ACC112 (cell line): Measurements from ENCODE around the gene PECR.

Source experiments
- H2AFZ ChIP-seq: fragments of 200-600 bp; sonication (generic); one replicate; pipeline ENCODE4 v1.6.0; 2017; ENCODE audit warnings: antibody characterized with exemption, low read length; ENCODE audit not compliant: unreplicated experiment
- H3K27ac ChIP-seq: fragments of 200-600 bp; sonication (generic); 2 replicates; pipeline ENCODE4 v1.5.1; 2014; ENCODE audit warnings: low read depth, mild to moderate bottlenecking, antibody characterized with exemption, low read length, moderate library complexity
- H3K27me3 ChIP-seq: fragments of 200-600 bp; sonication (generic); 2 replicates; pipeline ENCODE4 v1.6.1; 2014; ENCODE audit warnings: mild to moderate bottlenecking, antibody characterized with exemption, low read length, moderate library complexity, mixed read lengths; ENCODE audit not compliant: insufficient read depth
- H3K36me3 ChIP-seq: fragments of 200-600 bp; sonication (generic); 2 replicates; pipeline ENCODE4 v1.6.1; 2016; ENCODE audit warnings: mild to moderate bottlenecking, antibody characterized with exemption, low read length, moderate library complexity, mixed read lengths; ENCODE audit not compliant: insufficient read depth
- H3K4me1 ChIP-seq: fragments of 200-600 bp; sonication (generic); one replicate; pipeline ENCODE4 v1.6.1; 2016; ENCODE audit warnings: low read length, mixed read lengths; ENCODE audit not compliant: insufficient read depth, unreplicated experiment, control insufficient read depth
- H3K4me3 ChIP-seq: fragments of 200-600 bp; sonication (generic); 2 replicates; pipeline ENCODE4 v1.5.1; 2014; ENCODE audit warnings: mild to moderate bottlenecking, low read depth, low read length
- H3K79me2 ChIP-seq: fragments of 200-600 bp; sonication (generic); one replicate; pipeline ENCODE4 v1.6.0; 2016; ENCODE audit warnings: low read length; ENCODE audit not compliant: control insufficient read depth, unreplicated experiment, insufficient read depth

Gene PECR

DNA sequence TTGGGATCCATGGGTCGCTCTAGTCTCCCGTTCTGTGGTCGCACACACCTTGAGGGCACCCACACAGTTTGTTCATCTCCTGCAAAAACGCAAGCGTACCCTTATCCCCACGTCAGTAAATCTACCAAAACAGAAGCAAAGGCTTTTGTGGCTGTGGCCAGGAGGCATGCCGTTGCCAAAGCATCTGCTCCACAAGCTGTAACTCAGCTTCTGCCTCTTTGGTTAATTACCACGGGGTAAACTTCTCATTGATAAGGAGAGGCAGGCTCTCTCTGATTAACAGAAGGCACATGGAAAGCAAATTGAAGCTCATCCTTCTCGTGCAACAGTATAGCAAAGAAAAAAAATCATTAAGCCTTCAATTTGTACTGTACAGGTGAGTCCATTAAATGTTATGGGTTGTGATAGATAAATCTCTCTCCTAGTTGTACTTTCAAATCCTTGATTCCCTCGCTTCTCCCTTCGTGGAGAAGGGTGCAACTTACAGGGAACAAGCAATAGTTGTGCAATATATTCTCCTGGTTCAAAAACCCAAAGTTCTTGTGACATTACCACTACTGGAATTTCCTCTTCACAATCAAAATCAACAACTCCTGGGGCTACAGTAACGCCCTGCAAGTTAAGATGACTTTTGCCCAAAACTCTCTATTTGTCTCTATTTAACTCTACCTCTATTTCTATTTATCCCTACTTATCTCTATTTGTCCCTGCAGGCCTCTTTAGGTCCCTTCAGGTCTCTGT, 10.3 kb downstream of the PECR start:
- Histone ChIP-seq H2AFZ (no peak overlapping the region), H3K27ac (no peak overlapping the region), H3K79me2 (no peaks in the 10 kb centered on the region), H3K27me3 (no peaks in the 10 kb centered on the region), H3K4me1 (peaks cover 8% of the 10 kb centered on the region), H3K4me3 (no peak overlapping the region), H3K36me3 (0 out of 2 replicates have a peak, but pooled peaks cover 3% of the 10 kb centered on the region)

DNA sequence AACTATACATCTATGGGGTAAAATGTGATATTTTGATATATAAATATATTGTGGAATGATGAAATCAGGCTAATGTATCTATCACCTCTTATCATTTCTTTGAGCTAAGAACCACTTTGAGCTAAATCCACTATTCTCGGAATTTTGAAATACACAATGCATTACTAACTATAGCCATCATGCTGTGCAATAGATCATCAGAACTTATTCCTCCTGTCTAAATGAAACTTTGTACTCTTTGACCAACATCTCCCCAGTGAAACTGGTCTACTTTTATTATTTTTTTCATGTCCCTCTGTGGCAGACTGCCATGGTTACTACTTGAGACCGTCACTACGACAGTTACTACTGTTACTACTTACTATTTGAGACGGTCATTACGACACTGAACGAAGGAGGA, 11.4 kb downstream of the PECR start:
- no peaks in the 10 kb centered on the region for H3K27me3 ChIP-seq
- H3K4me1 ChIP-seq: peaks cover 12% of the 10 kb centered on the region
- no peaks in the 10 kb centered on the region for H3K79me2 ChIP-seq
- no peak overlapping the region for H3K27ac ChIP-seq
- H2AFZ ChIP-seq: no peak overlapping the region
- no peak overlapping the region for H3K4me3 ChIP-seq
- H3K36me3 ChIP-seq: 0 out of 2 replicates have a peak, but pooled peaks cover 3% of the 10 kb centered on the region

GRCh38 chr2:216069028-216069427, 12.6 kb downstream of the PECR start:
- Histone ChIP-seq H2AFZ (no peak overlapping the region), H3K27ac (no peak overlapping the region), H3K4me1 (peaks cover 16% of the 10 kb centered on the region), H3K27me3 (no peaks in the 10 kb centered on the region), H3K36me3 (peaks cover 8% of the 10 kb centered on the region; the same call in 1 of the 2 replicates), H3K79me2 (no peaks in the 10 kb centered on the region), H3K4me3 (no peak overlapping the region)

- H3K79me2 ChIP-seq: no peaks in the 10 kb centered on the region
- H3K27ac ChIP-seq: no peak overlapping the region
- H3K4me1 ChIP-seq: peaks cover 16% of the 10 kb centered on the region
- H2AFZ ChIP-seq: no peak overlapping the region
- H3K27me3 ChIP-seq: no peaks in the 10 kb centered on the region
- no peak overlapping the region for H3K4me3 ChIP-seq
- peaks cover 5% of the 10 kb centered on the region; the same call in 1 of the 2 replicates for H3K36me3 ChIP-seq
Observed at GRCh38 chr2:216066230-216066629, 15.4 kb downstream of the PECR start.

- Histone ChIP-seq H3K4me1 (peaks cover 16% of the 10 kb centered on the region), H3K27ac (no peak overlapping the region), H2AFZ (no peak overlapping the region), H3K27me3 (no peaks in the 10 kb centered on the region), H3K4me3 (no peak overlapping the region), H3K36me3 (peaks cover 5% of the 10 kb centered on the region; the same call in 1 of the 2 replicates), H3K79me2 (no peaks in the 10 kb centered on the region)
Observed at GRCh38 chr2:216064665-216065064, 16.9 kb downstream of the PECR start.

DNA sequence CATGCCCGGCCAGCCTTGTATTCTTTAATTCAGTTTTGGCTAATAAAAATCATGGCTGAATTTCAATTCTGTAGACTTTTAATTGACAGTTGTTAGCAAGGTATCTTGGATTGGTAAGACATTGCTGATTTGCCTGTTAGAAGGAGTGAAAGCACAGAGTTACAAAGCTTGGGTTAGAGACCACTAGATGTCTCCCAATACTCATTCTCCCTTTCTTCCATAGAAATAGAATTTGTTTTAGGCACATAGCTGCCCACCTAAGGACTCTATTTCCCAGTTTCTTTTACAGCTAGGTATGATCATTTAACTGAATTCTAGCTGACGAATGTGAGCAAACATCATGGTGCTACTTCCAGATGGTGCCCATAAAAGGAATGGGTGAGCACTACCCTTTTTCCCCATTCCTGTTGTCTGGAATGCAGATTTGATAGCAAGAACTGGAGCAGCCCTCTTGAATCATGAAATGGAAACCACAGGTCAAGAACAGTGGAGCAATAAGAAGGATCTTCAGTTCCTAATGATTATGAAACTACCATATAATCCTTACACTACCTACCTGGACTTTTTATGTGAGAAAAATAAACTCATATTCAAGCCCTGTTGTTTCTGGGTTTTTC, 17.5 kb downstream of the PECR start:
- H3K27me3 ChIP-seq: no peaks in the 10 kb centered on the region
- H3K79me2 ChIP-seq: no peaks in the 10 kb centered on the region
- peaks cover 16% of the 10 kb centered on the region for H3K4me1 ChIP-seq
- H3K36me3 ChIP-seq: peaks cover 5% of the 10 kb centered on the region; the same call in 1 of the 2 replicates
- H3K27ac ChIP-seq: no peak overlapping the region
- no peak overlapping the region for H3K4me3 ChIP-seq
- H2AFZ ChIP-seq: no peak overlapping the region

DNA sequence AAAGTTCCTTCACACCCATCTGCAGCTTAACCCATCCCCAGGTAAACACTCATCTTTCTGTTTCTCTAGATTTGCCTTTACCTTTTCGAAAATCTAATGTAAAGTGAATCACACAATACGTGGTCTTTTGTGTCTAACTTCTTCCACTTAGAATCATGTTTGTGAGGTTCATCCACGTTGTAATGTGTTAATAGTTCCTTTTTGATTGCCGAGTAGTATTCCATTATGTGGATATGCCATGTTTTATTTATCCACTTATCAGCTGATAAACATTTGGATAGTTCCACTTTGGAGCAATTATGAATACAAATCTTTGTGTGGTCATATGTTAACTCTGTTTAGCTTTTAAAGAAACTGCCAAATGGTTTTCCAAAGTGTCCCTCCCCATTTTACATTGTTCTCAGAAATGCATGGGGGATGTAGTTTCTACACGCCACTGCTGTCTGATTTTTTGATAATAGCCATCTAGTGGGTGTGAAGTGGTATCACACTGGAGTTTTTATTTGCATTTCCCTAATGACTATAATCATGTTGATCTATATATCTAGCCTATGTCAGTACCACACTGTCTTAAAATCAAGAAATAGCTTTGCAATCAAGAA, 22.3 kb downstream of the PECR start:
- H3K36me3 ChIP-seq: peaks cover under 1% of the 10 kb centered on the region; the same call in 1 of the 2 replicates
- no peaks in the 10 kb centered on the region for H3K4me1 ChIP-seq
- no peak overlapping the region for H3K4me3 ChIP-seq
- H2AFZ ChIP-seq: no peak overlapping the region
- H3K27me3 ChIP-seq: no peaks in the 10 kb centered on the region
- no peaks in the 10 kb centered on the region for H3K79me2 ChIP-seq
- no peak overlapping the region for H3K27ac ChIP-seq

DNA sequence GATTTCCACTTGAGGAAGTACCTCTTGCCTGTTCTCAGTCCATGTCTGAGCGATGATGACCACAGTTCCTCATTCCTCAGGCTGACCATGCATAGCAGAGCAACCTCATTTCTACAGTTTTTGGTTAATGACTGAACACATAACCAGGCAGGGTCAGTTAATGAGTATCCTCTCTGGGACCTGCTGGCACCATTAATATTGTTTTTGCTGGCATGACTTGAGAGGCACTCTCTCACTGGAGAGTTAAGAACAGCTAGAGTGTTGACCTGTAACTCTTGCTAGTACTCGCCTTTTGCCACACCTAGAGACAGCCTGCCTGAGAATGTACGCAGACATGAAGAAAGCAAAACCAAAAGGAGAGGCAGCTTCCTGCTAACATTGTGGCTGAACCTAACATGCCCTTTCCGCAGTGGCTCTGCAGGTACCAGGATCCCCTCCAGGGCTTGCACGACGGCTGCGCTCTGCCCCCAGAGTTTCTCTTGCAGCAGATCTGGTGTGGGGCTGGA, 23.9 kb downstream of the PECR start:
- no peak overlapping the region for H3K4me3 ChIP-seq
- no peak overlapping the region for H2AFZ ChIP-seq
- no peak overlapping the region for H3K27ac ChIP-seq
- no peaks in the 10 kb centered on the region for H3K79me2 ChIP-seq
- H3K36me3 ChIP-seq: no peaks in the 10 kb centered on the region
- H3K27me3 ChIP-seq: no peaks in the 10 kb centered on the region
- no peaks in the 10 kb centered on the region for H3K4me1 ChIP-seq

GRCh38 chr2:216056739-216057138, 24.9 kb downstream of the PECR start:
- no peaks in the 10 kb centered on the region for H3K27me3 ChIP-seq
- no peaks in the 10 kb centered on the region for H3K4me1 ChIP-seq
- H3K4me3 ChIP-seq: no peak overlapping the region
- no peaks in the 10 kb centered on the region for H3K79me2 ChIP-seq
- H3K27ac ChIP-seq: no peak overlapping the region
- H3K36me3 ChIP-seq: no peaks in the 10 kb centered on the region
- no peak overlapping the region for H2AFZ ChIP-seq

DNA sequence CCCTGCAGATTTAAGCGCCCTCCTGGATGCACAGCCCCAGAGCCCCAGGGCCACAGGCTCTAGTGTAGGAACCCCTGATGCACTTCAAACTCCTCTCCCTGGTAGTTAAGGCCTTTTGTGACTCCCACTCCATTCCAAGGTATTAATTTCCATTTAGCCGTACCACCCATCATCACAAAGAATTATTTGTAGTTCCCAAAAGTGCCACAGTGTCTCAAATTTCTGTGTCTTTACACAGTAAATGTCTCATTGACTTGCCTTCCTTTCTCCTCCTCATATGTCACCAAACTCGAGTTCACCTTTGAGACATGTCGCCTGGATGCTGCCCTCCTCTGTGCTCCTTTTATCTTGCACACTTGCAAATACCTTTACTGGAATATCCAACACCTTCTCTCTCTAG, 25.9 kb downstream of the PECR start:
- no peaks in the 10 kb centered on the region for H3K27me3 ChIP-seq
- no peaks in the 10 kb centered on the region for H3K36me3 ChIP-seq
- H3K27ac ChIP-seq: no peak overlapping the region
- no peaks in the 10 kb centered on the region for H3K79me2 ChIP-seq
- H3K4me3 ChIP-seq: no peak overlapping the region
- no peak overlapping the region for H2AFZ ChIP-seq
- H3K4me1 ChIP-seq: no peaks in the 10 kb centered on the region
